ENCODE data around the gene CKS1B.

The CKS1B gene

GRCh38 chr1:154969860-154970452, 4.5 kb upstream of the CKS1B start:
- H3K36me3 ChIP-seq (ENCODE audit: insufficient read depth, low read length) = peaks cover 41% of the 10 kb centered on the region
- H3K9ac ChIP-seq (ENCODE audit: low read length) = peak overlapping the region; percentile 53
- H3F3A ChIP-seq (ENCODE audit: insufficient read depth, low read length) = no peaks in the 10 kb centered on the region
- H3K4me2 ChIP-seq (ENCODE audit: low read length) = peak overlapping the region; percentile 71
- peak overlapping the region; percentile 52 for H3K4me3 ChIP-seq (ENCODE audit: low read depth, low read length, poor library complexity, severe bottlenecking)
- no peak overlapping the region for H2AFZ ChIP-seq (ENCODE audit: low read length)
- peak overlapping the region; percentile 51 for H3K27ac ChIP-seq (ENCODE audit: low read depth, low read length, poor library complexity, severe bottlenecking)
- no peaks in the 10 kb centered on the region for H3K27me3 ChIP-seq (ENCODE audit: insufficient read depth, low read length)
- H3K9me3 ChIP-seq (ENCODE audit: low read length) = no peaks in the 10 kb centered on the region
- H3K79me2 ChIP-seq (ENCODE audit: insufficient read depth, low read length) = peaks cover under 1% of the 10 kb centered on the region
- H4K20me1 ChIP-seq (ENCODE audit: insufficient read depth, low read length) = no peaks in the 10 kb centered on the region
- H3K4me1 ChIP-seq (ENCODE audit: insufficient read depth, low read length, severe bottlenecking) = peaks cover 33% of the 10 kb centered on the region
- TF ChIP-seq CTCF (IDR thresholded peaks at IDR 0.05; ENCODE audit: low read length) (no peak), EZH2 (IDR thresholded peaks at IDR 0.05; ENCODE audit: borderline replicate concordance, low read length) (no peak)
- no peaks in the 10 kb centered on the region for H3K9me2 ChIP-seq (ENCODE audit: low read depth, low read length)

GRCh38 chr1:154970631-154971340, 3.7 kb upstream of the CKS1B start, which contains the start of gene SHC1:
TSS of gene SHC1 (minus strand) at chr1:154970747. CDS start at chr1:154970526, 221 bp downstream.
- Histone ChIP-seq H3K4me3 (ENCODE audit: low read depth, low read length, poor library complexity, severe bottlenecking) (peak within 1 kb of the TSS; percentile 52), H4K20me1 (ENCODE audit: insufficient read depth, low read length) (no peaks in the 10 kb centered on the region), H3F3A (ENCODE audit: insufficient read depth, low read length) (no peaks in the 10 kb centered on the region), H3K9me3 (ENCODE audit: low read length) (no peaks in the 10 kb centered on the region), H3K4me2 (ENCODE audit: low read length) (peak within 1 kb of the TSS; percentile 71), H2AFZ (ENCODE audit: low read length) (no peak within 1 kb of the TSS), H3K79me2 (ENCODE audit: insufficient read depth, low read length) (peaks cover 9% of the 10 kb centered on the region), H3K9ac (ENCODE audit: low read length) (peak within 1 kb of the TSS; percentile 53), H3K36me3 (ENCODE audit: insufficient read depth, low read length) (peaks cover 33% of the 10 kb centered on the region), H3K9me2 (ENCODE audit: low read depth, low read length) (no peaks in the 10 kb centered on the region), H3K27me3 (ENCODE audit: insufficient read depth, low read length) (no peaks in the 10 kb centered on the region), H3K27ac (ENCODE audit: low read depth, low read length, poor library complexity, severe bottlenecking) (peak within 1 kb of the TSS; percentile 69), H3K4me1 (ENCODE audit: insufficient read depth, low read length, severe bottlenecking) (peaks cover 35% of the 10 kb centered on the region)
- TF ChIP-seq CTCF (IDR thresholded peaks at IDR 0.05; ENCODE audit: low read length) (no peak), EZH2 (IDR thresholded peaks at IDR 0.05; ENCODE audit: borderline replicate concordance, low read length) (no peak)

GRCh38 chr1:154971341-154971998, 3.0 kb upstream of the CKS1B start:
- no peaks in the 10 kb centered on the region for H3K27me3 ChIP-seq (ENCODE audit: insufficient read depth, low read length)
- no peaks in the 10 kb centered on the region for H3F3A ChIP-seq (ENCODE audit: insufficient read depth, low read length)
- no peaks in the 10 kb centered on the region for H4K20me1 ChIP-seq (ENCODE audit: insufficient read depth, low read length)
- H3K4me3 ChIP-seq (ENCODE audit: low read depth, low read length, poor library complexity, severe bottlenecking) = peak overlapping the region; percentile 52
- H3K36me3 ChIP-seq (ENCODE audit: insufficient read depth, low read length) = peaks cover 26% of the 10 kb centered on the region
- H3K9ac ChIP-seq (ENCODE audit: low read length) = peak overlapping the region; percentile 53; the same call in 1 of the 2 replicates
- H3K9me2 ChIP-seq (ENCODE audit: low read depth, low read length) = no peaks in the 10 kb centered on the region
- H3K9me3 ChIP-seq (ENCODE audit: low read length) = no peaks in the 10 kb centered on the region
- peaks cover 42% of the 10 kb centered on the region for H3K4me1 ChIP-seq (ENCODE audit: insufficient read depth, low read length, severe bottlenecking)
- TF ChIP-seq EZH2 (IDR thresholded peaks at IDR 0.05; ENCODE audit: borderline replicate concordance, low read length) (no peak), CTCF (IDR thresholded peaks at IDR 0.05; ENCODE audit: low read length) (no peak)
- no peak overlapping the region for H2AFZ ChIP-seq (ENCODE audit: low read length)
- H3K79me2 ChIP-seq (ENCODE audit: insufficient read depth, low read length) = peaks cover 16% of the 10 kb centered on the region
- peak overlapping the region; percentile 71 for H3K4me2 ChIP-seq (ENCODE audit: low read length)
- H3K27ac ChIP-seq (ENCODE audit: low read depth, low read length, poor library complexity, severe bottlenecking) = peak overlapping the region; percentile 69
